Measurements from ENCODE around the gene AFF4.

AFF4 gene

GRCh38 chr5:132840313-132840712, 123.1 kb downstream of the AFF4 start:
- no peak for TF ChIP-seq CTCF (IDR thresholded peaks at IDR 0.05)
- H3K27ac Mint-ChIP-seq: no peak overlapping the region
- no peak overlapping the region for H3K4me3 Mint-ChIP-seq
- DNase-seq: no peak
- peaks cover 33% of the 10 kb centered on the region for H3K4me1 Mint-ChIP-seq
- no peaks in the 10 kb centered on the region for H3K36me3 Mint-ChIP-seq (ENCODE audit: low read depth)
- H3K9me3 Mint-ChIP-seq: no peaks in the 10 kb centered on the region
- H3K27me3 Mint-ChIP-seq (ENCODE audit: low read depth, poor library complexity): peaks cover 1% of the 10 kb centered on the region

- H3K27ac Mint-ChIP-seq: no peak overlapping the region
- DNase-seq: no peak
- H3K4me3 Mint-ChIP-seq: no peak overlapping the region
- no peak for TF ChIP-seq CTCF (IDR thresholded peaks at IDR 0.05)
- no peaks in the 10 kb centered on the region for H3K27me3 Mint-ChIP-seq (ENCODE audit: low read depth, poor library complexity)
- H3K36me3 Mint-ChIP-seq (ENCODE audit: low read depth): no peaks in the 10 kb centered on the region
- peaks cover 33% of the 10 kb centered on the region for H3K4me1 Mint-ChIP-seq
- no peaks in the 10 kb centered on the region for H3K9me3 Mint-ChIP-seq
Measured at GRCh38 chr5:132839426-132840301, 123.8 kb downstream of the AFF4 start.

GRCh38 chr5:132838516-132839282, 124.7 kb downstream of the AFF4 start:
- Mint-ChIP-seq H3K9me3 (no peaks in the 10 kb centered on the region), H3K4me3 (no peak overlapping the region), H3K27ac (no peak overlapping the region), H3K27me3 (ENCODE audit: low read depth, poor library complexity) (peaks cover 6% of the 10 kb centered on the region), H3K4me1 (peaks cover 33% of the 10 kb centered on the region), H3K36me3 (ENCODE audit: low read depth) (no peaks in the 10 kb centered on the region)
- TF ChIP-seq CTCF (IDR thresholded peaks at IDR 0.05): no peak
- no peak for DNase-seq

- DNase-seq: no peak
- Mint-ChIP-seq H3K27ac (no peak overlapping the region), H3K27me3 (ENCODE audit: low read depth, poor library complexity) (peaks cover 10% of the 10 kb centered on the region), H3K9me3 (no peaks in the 10 kb centered on the region), H3K4me1 (peaks cover 33% of the 10 kb centered on the region), H3K36me3 (ENCODE audit: low read depth) (no peaks in the 10 kb centered on the region), H3K4me3 (no peak overlapping the region)
- no peak for TF ChIP-seq CTCF (IDR thresholded peaks at IDR 0.05)
Measured at GRCh38 chr5:132837868-132838267, 125.6 kb downstream of the AFF4 start.

GRCh38 chr5:132836852-132837251, 126.6 kb downstream of the AFF4 start:
- Mint-ChIP-seq H3K27ac (no peak overlapping the region), H3K4me1 (peaks cover 33% of the 10 kb centered on the region), H3K27me3 (ENCODE audit: low read depth, poor library complexity) (peaks cover 17% of the 10 kb centered on the region), H3K4me3 (no peak overlapping the region), H3K9me3 (no peaks in the 10 kb centered on the region), H3K36me3 (ENCODE audit: low read depth) (no peaks in the 10 kb centered on the region)
- no peak for DNase-seq
- TF ChIP-seq CTCF (IDR thresholded peaks at IDR 0.05): no peak
